OCI-LY1 (cell line): ENCODE measurements around the gene C1orf35.

ENCODE experiments used
- EZH2 ChIP-seq: fragments of 200-600 bp; sonication (generic), shearing (Covaris generic); IDR thresholded peaks from 2 replicates; pipeline ENCODE4 v1.8.0; 2017; ENCODE audit warnings: borderline replicate concordance, mixed run types, mild to moderate bottlenecking, antibody characterized with exemption, low read length, moderate library complexity, mixed read lengths
- TF ChIP-seq, protein P1 (sequence below): fragments of 200-600 bp; sonication (generic), shearing (Covaris generic); IDR thresholded peaks from 2 replicates; pipeline ENCODE4 v1.5.1; 2017; ENCODE audit warnings: mild to moderate bottlenecking, antibody characterized with exemption, low read length, moderate library complexity, mixed read lengths

DNA sequence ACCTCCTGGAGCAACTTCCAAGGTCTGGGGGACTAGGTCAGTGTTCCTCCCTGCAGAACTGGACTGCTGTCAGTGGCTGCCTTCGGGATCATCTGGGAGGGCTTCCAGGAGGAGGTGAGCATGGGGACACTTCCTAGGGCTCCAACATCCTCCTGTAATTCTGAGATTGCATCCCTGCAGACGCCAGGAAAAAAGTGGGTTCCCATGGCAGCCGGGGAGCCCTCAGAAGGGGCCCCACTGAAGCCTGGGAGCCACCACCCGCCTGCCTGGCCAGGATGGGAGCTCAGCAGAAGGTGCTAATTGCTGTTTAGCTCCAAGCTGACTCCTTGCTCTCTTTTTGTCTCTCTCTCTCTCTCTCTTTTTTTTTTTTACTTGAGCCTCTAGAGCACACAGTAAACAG lies 36.7 kb downstream of the C1orf35 start:
- TF ChIP-seq, protein P1, sequence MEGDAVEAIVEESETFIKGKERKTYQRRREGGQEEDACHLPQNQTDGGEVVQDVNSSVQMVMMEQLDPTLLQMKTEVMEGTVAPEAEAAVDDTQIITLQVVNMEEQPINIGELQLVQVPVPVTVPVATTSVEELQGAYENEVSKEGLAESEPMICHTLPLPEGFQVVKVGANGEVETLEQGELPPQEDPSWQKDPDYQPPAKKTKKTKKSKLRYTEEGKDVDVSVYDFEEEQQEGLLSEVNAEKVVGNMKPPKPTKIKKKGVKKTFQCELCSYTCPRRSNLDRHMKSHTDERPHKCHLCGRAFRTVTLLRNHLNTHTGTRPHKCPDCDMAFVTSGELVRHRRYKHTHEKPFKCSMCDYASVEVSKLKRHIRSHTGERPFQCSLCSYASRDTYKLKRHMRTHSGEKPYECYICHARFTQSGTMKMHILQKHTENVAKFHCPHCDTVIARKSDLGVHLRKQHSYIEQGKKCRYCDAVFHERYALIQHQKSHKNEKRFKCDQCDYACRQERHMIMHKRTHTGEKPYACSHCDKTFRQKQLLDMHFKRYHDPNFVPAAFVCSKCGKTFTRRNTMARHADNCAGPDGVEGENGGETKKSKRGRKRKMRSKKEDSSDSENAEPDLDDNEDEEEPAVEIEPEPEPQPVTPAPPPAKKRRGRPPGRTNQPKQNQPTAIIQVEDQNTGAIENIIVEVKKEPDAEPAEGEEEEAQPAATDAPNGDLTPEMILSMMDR: no peak
- TF ChIP-seq EZH2: no peak
